GM23248 (cell line): Measurements from ENCODE around the gene RNASE11. TPM values are rescaled to one million over a fixed set of nuclear protein-coding genes. Genes with fewer than 3 reads are reported as not detected.

Experiments
- DNase-seq: peaks from one replicate; pipeline ENCODE4 v3.0.0-alpha.2; 2015
- H2AFZ ChIP-seq: fragments of 200-600 bp; sonication (generic); 2 replicates; pipeline ENCODE4 v1.6.1; 2016; ENCODE audit warnings: antibody characterized with exemption
- H3F3A ChIP-seq: fragments of 200-600 bp; sonication (generic); 2 replicates; pipeline ENCODE4 v1.6.1; 2016; ENCODE audit warnings: mild to moderate bottlenecking, antibody characterized with exemption, mixed run types; ENCODE audit not compliant: insufficient read depth
- H3K27ac ChIP-seq: fragments of 200-600 bp; sonication (generic); 2 replicates; pipeline ENCODE4 v1.5.1; 2016; ENCODE audit warnings: mild to moderate bottlenecking
- H3K27me3 ChIP-seq: fragments of 200-600 bp; sonication (generic); replicated peaks from 2 replicates; pipeline ENCODE4 v1.6.1; 2016; ENCODE audit warnings: mild to moderate bottlenecking; ENCODE audit not compliant: insufficient read depth
- H3K36me3 ChIP-seq: fragments of 200-600 bp; sonication (generic); 2 replicates; pipeline ENCODE4 v1.6.1; 2016; ENCODE audit warnings: low read depth, mild to moderate bottlenecking
- H3K4me1 ChIP-seq: fragments of 200-600 bp; sonication (generic); 2 replicates; pipeline ENCODE4 v1.6.1; 2016; ENCODE audit warnings: mild to moderate bottlenecking; ENCODE audit not compliant: insufficient read depth
- H3K4me2 ChIP-seq: fragments of 200-600 bp; sonication (generic); one replicate; pipeline ENCODE4 v1.6.1; 2016; ENCODE audit warnings: mild to moderate bottlenecking; ENCODE audit not compliant: unreplicated experiment
- H3K4me3 ChIP-seq: fragments of 200-600 bp; sonication (generic); 2 replicates; pipeline ENCODE4 v1.5.1; 2016; ENCODE audit warnings: mild to moderate bottlenecking
- H3K79me2 ChIP-seq: fragments of 200-600 bp; sonication (generic); 2 replicates; pipeline ENCODE4 v1.6.1; 2016; ENCODE audit warnings: mild to moderate bottlenecking; ENCODE audit not compliant: insufficient read depth
- H3K9ac ChIP-seq: fragments of 200-600 bp; sonication (generic); 2 replicates; pipeline ENCODE4 v1.6.1; 2016; ENCODE audit warnings: mild to moderate bottlenecking
- H3K9me2 ChIP-seq: fragments of 200-600 bp; sonication (generic); 2 replicates; pipeline ENCODE4 v1.6.1; 2016; ENCODE audit warnings: mixed run types, mild to moderate bottlenecking, moderate library complexity; ENCODE audit not compliant: insufficient read depth
- H3K9me3 ChIP-seq: fragments of 200-600 bp; sonication (generic); one replicate; pipeline ENCODE4 v1.6.1; 2017; ENCODE audit warnings: low read depth
- H4K20me1 ChIP-seq: fragments of 200-600 bp; sonication (generic); 2 replicates; pipeline ENCODE4 v1.6.0; 2016; ENCODE audit not compliant: insufficient read depth
- EZH2 ChIP-seq: fragments of 200-600 bp; sonication (generic); IDR thresholded peaks from 2 replicates; pipeline ENCODE4 v1.6.1; 2018; ENCODE audit warnings: antibody characterized with exemption, mild to moderate bottlenecking; ENCODE audit not compliant: insufficient read depth, poor library complexity, severe bottlenecking
- EZH2phosphoT487 ChIP-seq: fragments of 200-600 bp; sonication (generic); IDR thresholded peaks from 2 replicates; pipeline ENCODE4 v1.6.1; 2018; ENCODE audit warnings: antibody characterized with exemption, moderate library complexity, mild to moderate bottlenecking, low read depth; ENCODE audit not compliant: insufficient read depth
- WGBS, 2 experiments: methylation state at CpG; one replicate each; pipeline ENCODE4 v1.1.6; 2015 to 2017; ENCODE audit warnings: low lambda C conversion rate in 2 of 2, low coverage in 1 of 2; ENCODE audit errors: missing lambda C conversion rate in 2 of 2; 5-methylcytosine and 5-hydroxymethylcytosine counted together
- in situ Hi-C: fragments of 300-500 bp; cut with MboI; formaldehyde crosslinking; loops from 2 replicates; pipeline ENCODE4 v1.15.0; 2020
- polyA plus RNA-seq: library from polyadenylated mRNA; unstranded; fragments of >200 nt; fragmentation: Nextera tagmentation; extraction: Ambion mirVana; gene quantifications from 2 replicates; pipeline ENCODE4 v1.2.1, GENCODE V29; 2016
- total RNA-seq: library from RNA; depleted of rRNA; stranded (reverse); fragments of >200 nt; shearing (Covaris generic); gene quantifications from 2 replicates; pipeline ENCODE4 v1.2.3, GENCODE V29; 2014

Gene RNASE11
- total and polyA plus RNA-seq, 2 experiments from 2014 or later, result not detected

- Histone ChIP-seq H3K4me1 (peaks cover 8% of the 10 kb centered on the region; the same call in 1 of the 2 replicates), H3K27me3 (no peaks in the 10 kb centered on the region), H3K9me3 (no peaks in the 10 kb centered on the region), H3K36me3 (no peaks in the 10 kb centered on the region), H3K79me2 (no peaks in the 10 kb centered on the region), H2AFZ (peak overlapping the region; percentile 84), H3K4me3 (peak overlapping the region; percentile 83), H3K4me2 (peak overlapping the region; percentile 88), H3K27ac (peak overlapping the region; percentile 20; the same call in 1 of the 2 replicates), H3K9me2 (no peaks in the 10 kb centered on the region), H3F3A (peaks cover 37% of the 10 kb centered on the region), H4K20me1 (peaks cover 3% of the 10 kb centered on the region; the same call in 1 of the 2 replicates), H3K9ac (peak overlapping the region; percentile 66)
- DNase-seq, result peak; percentile 92
- 0 to 1% methylated on average over 42 to 44 of the region's 44 CpGs for WGBS, 2 experiments
- TF ChIP-seq EZH2phosphoT487, result no peak
- no peak for TF ChIP-seq EZH2
- in situ Hi-C loops, result loop anchor here (5.0 to 10.0 kb wide), 2 partner anchors 192 to 285 kb away; no protein-coding TSS in a partner anchor
Measured at GRCh38 chr14:20609215-20610001, 21.6 kb upstream of the RNASE11 start.

- Histone ChIP-seq H4K20me1 (peaks cover 3% of the 10 kb centered on the region; the same call in 1 of the 2 replicates), H3K9me2 (no peaks in the 10 kb centered on the region), H3K36me3 (no peaks in the 10 kb centered on the region), H3K9me3 (no peaks in the 10 kb centered on the region), H3K27me3 (no peaks in the 10 kb centered on the region), H3K4me2 (no peak overlapping the region), H3K27ac (no peak overlapping the region), H2AFZ (no peak overlapping the region), H3F3A (peaks cover 31% of the 10 kb centered on the region), H3K9ac (no peak overlapping the region), H3K4me1 (peaks cover 8% of the 10 kb centered on the region; the same call in 1 of the 2 replicates), H3K4me3 (no peak overlapping the region), H3K79me2 (no peaks in the 10 kb centered on the region)
- 63 to 72% methylated on average over 7 of the region's 7 CpGs for WGBS, 2 experiments
- TF ChIP-seq EZH2phosphoT487, result no peak
- TF ChIP-seq EZH2, result no peak
- DNase-seq, result no peak
- in situ Hi-C loops, result loop anchor here (10.0 kb wide), 1 partner anchor 284 kb away; no protein-coding TSS in a partner anchor
Measured at GRCh38 chr14:20608383-20609110, 20.7 kb upstream of the RNASE11 start.

- TF ChIP-seq EZH2 (no peak), EZH2phosphoT487 (no peak)
- 43 to 44% methylated on average over 5 of the region's 5 CpGs for WGBS, 2 experiments
Measured at GRCh38 chr14:20607617-20608016, 19.8 kb upstream of the RNASE11 start.

GRCh38 chr14:20606902-20607242, 19.1 kb upstream of the RNASE11 start:
- DNase-seq, result no peak
- Histone ChIP-seq H3K79me2 (no peaks in the 10 kb centered on the region), H3K27ac (no peak overlapping the region), H3K9me2 (no peaks in the 10 kb centered on the region), H3K9me3 (no peaks in the 10 kb centered on the region), H3K4me1 (no peaks in the 10 kb centered on the region), H3F3A (peaks cover 18% of the 10 kb centered on the region), H2AFZ (no peak overlapping the region), H3K4me2 (no peak overlapping the region), H4K20me1 (no peaks in the 10 kb centered on the region), H3K27me3 (no peaks in the 10 kb centered on the region), H3K36me3 (no peaks in the 10 kb centered on the region), H3K9ac (no peak overlapping the region), H3K4me3 (no peak overlapping the region)
- no peak for TF ChIP-seq EZH2phosphoT487
- TF ChIP-seq EZH2, result no peak
- 32 to 38% methylated on average over 2 of the region's 2 CpGs for WGBS, 2 experiments
- in situ Hi-C loops, result loop anchor here (10.0 kb wide), 1 partner anchor 282 kb away; no protein-coding TSS in a partner anchor

More at GRCh38 chr14:20607617-20608016, 19.8 kb upstream of the RNASE11 start:
- Histone ChIP-seq H3F3A (peaks cover 25% of the 10 kb centered on the region), H3K36me3 (no peaks in the 10 kb centered on the region), H3K79me2 (no peaks in the 10 kb centered on the region), H4K20me1 (no peaks in the 10 kb centered on the region), H3K27ac (no peak overlapping the region), H3K27me3 (no peaks in the 10 kb centered on the region), H3K4me2 (no peak overlapping the region), H3K4me1 (peaks cover 3% of the 10 kb centered on the region; the same call in 1 of the 2 replicates), H3K9ac (no peak overlapping the region), H3K9me3 (no peaks in the 10 kb centered on the region), H3K9me2 (no peaks in the 10 kb centered on the region), H2AFZ (no peak overlapping the region), H3K4me3 (no peak overlapping the region)
- in situ Hi-C loops, result loop anchor here (10.0 kb wide), 1 partner anchor 283 kb away; no protein-coding TSS in a partner anchor
- DNase-seq, result no peak
